ENCODE results near the gene ST6GALNAC1.
"Not testable (repeated sequence)": the region's sequence is repeated elsewhere in the genome, so short reads cannot be mapped to it uniquely, and the experiment has no call there.

The ST6GALNAC1 gene

DNA sequence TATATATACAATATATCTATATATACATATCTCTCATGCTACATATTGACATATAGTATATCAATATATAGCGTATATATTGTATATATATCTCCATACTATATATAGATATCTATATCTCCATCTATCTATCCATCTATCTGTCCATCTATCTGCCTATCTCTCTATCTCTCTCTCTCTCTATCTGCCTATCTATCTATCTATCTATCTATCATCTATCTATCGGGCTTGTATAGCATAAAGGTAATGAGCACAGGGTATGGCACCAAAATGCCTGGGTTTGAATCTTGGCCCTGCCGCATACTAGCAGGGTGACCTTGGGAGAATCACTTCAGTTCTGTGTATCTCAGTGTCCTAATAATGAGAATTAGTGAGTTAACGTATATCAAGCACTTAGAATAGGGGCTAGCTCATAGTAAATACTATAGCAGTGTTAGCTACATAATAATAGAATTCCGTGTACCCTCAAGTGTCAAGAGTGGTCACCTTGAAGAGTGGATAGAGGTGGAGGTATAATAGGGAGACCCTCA, 1.5 kb downstream of the ST6GALNAC1 start:
- DNase-seq (ENCODE audit: low spot score): no peak

DNA sequence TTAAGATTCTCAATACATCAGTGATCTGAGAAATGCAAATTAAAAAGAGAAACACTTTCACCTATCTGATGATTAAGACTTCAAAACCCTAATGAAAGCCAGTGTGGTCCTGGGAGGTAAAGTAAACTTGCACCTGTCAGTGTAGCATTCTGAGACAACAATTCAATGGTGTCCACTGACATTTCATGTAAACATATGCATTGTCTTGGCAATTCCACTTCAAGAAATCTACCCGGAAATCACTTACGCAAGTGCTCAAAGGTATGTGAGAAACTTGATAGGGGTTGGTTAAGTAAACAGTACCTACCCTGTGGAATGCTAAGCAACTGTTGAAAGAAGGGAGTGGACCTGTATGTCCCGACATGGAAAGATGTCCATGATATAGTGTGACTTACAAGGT, 2.1 kb downstream of the ST6GALNAC1 start:
- no peak for DNase-seq (ENCODE audit: low spot score)

DNA sequence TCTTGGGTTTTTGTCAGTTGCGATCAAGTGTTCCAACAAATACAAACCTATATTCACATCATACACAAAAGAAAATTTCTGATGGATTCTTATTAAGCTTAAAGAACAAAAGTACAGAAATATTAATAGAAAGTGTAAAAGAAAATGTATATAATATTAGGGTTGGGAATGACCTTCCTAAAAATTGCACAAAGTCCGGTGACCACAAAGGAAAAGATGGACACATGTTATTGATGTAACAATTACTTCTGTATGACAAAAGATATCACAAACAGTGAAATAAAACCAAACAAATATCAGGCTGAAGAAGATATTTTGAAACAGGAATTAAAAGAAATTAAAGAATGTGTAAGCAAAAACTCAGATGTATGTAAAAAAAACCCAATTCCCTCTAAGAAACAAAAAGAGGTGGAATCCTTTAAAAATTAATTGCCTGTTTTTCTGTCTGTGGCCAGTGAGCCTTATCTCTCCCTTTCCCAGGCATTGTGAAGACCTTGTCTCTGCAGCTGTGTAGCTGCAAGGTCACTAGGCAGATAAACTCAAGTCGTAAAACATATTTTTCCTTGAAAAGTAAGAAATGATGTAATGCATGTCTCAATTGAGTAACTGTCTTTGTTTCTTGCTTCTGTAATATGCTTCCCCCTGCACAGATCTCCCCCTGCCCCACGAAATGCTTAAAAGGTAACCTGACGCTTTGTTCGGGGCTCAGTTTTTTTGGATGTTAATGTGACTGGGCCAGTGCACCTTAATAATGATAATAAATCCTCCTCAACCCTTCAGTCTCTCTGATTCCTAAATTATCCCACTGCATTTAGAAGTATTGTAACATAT, 2.8 kb downstream of the ST6GALNAC1 start:
- no peak for DNase-seq (ENCODE audit: low spot score)

DNA sequence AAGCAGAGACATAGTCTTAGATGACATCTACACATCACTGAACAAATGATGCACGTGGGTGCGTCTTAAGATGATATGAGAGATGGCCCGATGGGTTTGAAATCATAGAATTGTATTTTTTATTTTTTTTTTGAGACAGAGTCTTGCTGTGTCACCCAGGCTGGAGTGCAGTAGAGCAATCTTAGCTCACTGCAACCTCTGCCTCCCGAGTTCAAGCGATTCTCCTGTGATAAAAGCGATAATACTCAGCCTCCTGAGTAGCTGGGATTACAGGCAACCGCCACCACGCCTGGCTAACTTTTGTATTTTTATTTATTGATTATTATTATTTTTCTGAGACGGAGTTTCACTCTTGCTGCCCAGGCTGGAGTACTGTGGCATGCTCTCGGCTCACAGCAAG, 5.3 kb downstream of the ST6GALNAC1 start:
- no peak for DNase-seq (ENCODE audit: low spot score)

DNA sequence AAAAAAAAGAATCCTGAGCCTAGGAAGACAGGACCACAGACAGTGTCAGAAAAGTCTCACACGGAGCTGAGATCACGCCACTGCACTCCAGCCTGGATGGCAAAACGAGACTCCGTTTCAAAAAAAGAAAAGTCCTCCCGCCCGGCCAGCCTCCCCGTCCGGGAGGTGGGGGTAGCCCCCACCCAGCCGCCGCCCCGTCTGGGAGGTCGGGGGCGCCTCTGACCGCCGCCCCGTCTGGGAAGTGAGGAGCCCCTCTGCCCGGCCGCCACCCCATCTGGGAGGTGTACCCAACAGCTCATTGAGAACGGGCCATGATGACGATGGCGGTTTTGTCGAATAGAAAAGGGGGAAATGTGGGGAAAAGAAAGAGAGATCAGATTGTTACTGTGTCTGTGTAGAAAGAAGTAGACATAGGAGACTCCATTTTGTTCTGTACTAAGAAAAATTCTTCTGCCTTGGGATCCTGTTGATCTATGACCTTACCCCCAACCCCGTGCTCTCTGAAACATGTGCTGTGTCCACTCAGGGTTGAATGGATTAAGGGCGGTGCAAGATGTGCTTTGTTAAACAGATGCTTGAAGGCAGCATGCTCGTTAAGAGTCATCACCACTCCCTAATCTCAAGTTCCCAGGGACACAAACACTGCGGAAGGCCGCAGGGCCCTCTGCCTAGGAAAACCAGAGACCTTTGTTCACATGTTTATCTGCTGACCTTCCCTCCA, 6.9 kb downstream of the ST6GALNAC1 start:
- DNase-seq (ENCODE audit: low spot score): not testable (repeated sequence)

DNA sequence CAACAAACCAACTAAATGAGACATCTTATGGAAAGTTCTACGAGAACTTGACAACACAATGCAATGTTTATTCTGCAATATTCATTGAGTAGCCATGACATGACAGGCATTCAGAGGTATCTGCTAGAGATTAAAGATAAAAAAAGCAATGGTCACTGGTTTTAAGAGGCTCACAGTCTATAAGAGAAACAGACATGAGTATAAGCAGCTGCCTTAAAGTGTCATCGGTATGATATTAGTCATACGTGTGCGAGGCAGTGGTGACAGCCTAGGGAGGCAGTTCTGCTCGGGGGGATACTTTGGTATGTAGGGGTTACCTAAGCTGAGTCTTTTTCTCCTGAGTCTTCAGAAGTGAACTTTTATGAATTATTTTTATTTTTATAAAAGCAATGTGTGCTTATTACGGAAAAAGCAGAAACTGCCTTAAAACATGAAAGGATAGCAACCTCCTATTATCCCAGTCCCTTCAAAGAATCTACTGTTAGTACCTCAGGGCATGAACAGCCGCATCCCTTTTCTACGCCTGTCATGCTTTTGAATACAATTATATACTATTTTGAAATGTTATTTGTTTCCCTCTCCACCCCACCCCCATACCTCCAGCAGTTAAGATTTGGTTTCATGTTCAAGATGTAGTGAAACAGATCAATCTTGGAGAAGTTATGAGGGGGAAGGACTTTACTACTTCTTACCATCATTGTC, 7.7 kb downstream of the ST6GALNAC1 start:
- DNase-seq (ENCODE audit: low spot score): peak; percentile 67

DNA sequence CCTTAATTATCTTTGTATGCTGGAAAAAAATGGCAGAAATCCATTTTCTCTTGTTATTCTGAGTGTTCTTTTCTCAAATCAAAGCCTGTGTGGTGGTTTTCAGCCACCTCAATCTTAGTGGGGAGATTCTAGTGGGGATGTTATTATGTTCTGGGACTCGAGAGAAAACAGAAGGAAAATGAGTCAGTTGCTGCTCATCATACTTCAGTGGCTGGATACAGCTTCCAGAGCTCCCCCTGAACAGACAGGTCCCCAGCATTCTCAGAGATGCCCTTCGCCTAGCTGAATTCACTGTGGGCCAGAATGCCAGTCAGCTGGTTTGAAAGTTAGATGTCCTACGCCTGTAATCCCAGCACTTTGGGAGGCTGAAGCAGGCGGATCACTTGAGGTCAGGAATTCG, 8.5 kb downstream of the ST6GALNAC1 start:
- no peak for DNase-seq (ENCODE audit: low spot score)

DNA sequence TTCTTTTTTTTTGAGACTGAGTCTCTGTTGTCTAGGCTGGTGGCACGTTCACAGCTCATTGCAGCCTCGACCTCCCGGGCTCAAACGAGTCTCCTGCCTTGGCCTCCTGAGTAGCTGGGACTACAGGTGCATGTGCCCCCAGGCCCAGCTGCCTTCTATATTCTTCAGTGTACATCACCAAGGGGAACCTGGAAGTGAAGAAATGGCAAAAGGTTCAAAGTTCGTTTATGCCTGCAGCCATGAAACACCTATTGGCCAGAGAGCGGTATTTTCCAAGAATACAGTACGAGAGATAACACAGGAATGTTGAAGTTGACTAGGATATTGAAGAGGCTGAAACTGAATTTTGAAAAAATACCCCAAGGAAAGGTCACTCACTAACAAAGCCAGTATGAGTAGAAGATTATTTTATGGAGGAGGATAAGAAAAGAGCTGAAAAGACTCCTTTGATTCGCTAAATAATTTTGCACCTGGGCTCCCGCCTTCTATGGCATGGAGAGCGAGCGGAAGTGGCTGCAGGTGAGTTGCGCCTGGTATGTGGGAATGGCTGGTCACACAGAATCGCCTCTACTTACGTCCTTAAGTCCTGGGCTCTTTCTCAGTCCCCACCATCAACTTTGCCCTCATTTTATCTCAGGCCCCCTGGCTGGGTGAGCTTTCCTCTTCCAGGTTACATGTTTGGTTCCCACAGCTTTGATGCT, 9.8 kb downstream of the ST6GALNAC1 start:
- no peak for DNase-seq (ENCODE audit: low spot score)

DNA sequence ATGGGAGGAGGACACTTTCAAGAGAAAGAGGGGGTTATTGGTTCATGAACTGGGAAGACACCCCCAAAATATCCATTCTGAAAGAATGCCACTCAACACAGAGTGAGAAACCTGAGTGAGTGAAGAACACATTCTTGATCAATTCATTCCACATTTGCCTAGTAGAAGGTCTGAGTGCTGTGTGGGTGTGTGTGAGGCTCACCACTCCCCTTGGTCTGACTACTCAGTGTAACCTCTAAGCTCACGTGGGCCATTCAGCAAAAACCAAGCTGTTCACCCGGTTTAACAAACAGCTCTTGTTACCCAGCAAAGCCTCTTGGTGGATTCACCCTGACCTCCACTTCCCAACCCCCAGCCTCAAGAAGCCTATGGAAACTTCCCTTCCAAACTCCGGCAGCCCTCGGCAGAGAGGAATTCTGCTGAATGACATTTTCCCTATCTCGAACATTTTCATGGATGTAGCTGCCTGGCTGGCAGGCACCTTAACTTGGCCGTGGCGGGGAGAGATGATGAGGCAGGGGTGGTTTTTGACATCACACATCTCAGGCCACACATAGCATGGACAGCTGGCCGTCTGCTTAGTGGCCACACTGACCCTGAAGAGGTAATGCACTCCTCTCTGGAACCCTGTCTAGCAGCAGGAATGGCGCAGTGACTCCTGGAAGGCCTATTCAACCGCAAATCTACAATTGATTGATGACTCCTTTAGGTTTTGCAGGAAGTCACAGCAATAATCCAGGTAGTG, 11.6 kb downstream of the ST6GALNAC1 start:
- no peak for DNase-seq (ENCODE audit: low spot score)

DNA sequence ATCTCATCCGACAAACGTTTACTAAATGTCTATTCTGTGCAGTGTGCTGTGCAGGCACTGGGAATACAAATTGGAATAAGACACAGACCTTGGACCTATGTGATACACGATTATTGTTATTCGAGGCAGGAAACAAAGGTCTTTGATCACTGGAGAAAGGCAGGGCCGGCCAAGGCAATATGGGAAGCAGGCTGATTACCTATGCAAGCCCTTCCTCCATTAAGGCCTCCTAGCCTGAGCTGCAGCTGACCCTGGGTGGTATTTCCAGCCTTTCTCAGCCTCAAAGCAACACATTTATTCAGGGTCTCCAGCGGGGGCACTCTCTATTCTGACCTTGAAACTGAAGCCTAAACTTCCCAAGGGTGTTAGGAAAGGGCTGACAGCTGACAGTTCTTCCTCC, 13.4 kb downstream of the ST6GALNAC1 start:
- no peak for DNase-seq (ENCODE audit: low spot score)

DNA sequence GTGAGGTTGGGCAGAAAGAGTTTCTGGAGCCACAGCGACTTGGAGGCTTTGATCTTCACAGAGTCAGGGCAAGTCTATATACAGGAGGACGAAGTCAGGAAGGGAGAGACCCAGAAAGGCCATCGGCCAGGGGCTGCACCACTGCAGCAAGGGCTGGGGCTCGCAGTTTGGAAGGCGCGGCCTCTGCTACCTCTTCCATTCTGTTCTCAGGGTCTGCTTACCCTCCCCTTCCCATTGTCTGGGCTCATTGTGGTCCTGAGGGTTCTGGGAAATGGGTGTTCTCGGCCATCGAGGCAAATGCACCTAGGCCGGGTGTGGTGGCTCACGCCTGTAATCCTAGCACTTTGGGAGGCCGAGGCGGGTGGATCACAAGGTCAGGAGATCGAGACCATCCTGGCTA, 16.0 kb downstream of the ST6GALNAC1 start:
- no peak for DNase-seq (ENCODE audit: low spot score)

DNA sequence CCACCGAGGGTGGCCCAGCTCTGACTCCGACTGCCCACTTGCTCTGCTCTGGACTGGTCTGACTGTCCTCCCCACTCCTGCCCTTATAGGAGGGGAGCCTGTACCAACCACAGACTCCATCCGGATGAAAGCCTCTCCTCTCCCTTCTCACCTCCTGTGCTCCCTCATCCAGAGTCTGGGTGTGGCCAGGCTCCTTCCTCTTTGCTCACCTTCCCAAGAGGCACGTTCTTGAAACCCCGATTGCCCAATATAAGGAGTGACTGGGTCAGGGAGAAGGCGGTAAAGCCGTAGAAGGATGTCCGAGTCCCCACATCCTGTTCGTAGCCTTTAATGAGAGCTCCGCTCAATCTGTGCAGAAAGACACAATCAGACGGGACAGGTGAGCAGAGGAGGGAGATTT, 17.1 kb downstream of the ST6GALNAC1 start:
- no peak for DNase-seq (ENCODE audit: low spot score)

DNA sequence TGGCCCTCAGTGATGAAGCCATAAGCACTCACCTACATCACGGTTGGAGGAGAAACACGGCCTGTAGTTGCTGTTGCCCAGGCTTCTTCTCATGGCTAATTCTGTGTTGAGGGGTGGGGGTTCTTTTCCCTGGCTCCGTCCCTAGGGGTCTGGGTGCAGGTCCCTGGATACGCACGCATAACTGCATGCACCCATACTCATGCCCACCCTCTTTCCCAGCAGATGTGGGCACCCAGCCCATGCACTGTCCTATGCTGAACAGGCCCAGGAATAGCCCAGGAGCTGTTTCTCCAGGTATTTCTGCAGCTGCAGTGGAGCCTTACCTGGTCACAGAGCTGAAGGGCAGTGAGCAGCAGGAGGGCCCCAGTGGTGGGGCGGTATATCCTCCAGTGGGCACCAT, 18.1 kb downstream of the ST6GALNAC1 start:
- DNase-seq (ENCODE audit: low spot score): no peak

DNA sequence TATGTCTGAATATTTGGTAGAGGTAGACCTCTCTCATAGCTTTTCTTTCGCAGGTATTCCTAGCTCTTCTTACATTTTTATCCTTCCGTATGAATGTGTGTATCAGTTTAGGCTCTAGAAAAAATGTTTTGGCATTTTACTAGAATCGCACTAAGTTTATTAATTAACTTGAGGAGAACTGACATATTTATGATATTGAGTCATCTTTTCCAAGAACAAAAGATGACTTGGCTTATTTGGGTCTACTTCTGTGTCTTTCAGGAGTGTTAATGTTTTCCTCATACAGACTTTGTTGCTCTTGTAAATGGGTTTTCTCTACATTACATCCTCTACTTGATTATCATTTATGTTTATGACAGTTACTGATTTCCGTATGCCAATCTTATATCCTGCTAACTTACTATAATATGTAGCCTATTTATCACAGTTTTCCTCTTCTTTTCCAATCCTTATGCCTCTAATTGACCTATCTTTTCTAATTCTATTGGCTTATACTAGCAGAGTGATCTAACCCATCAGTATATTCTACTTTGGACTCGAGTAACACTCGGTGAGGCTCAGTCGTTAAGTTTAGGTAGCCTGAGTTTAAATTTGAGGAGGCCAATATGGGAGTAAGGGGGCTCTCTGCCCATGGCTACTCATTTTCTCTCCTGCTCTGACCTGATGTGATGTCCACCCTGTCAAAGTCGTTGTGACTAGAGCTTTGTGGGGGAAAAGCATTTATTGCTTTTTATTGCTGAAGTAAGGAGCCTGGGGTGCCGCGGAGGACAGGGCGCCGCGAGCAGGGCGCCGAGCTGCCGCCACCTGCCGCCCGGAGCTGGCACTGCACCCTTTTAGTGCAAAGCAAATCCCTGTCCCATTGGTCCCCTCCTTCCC, 20.0 kb downstream of the ST6GALNAC1 start:
- peak; percentile 69 for DNase-seq (ENCODE audit: low spot score)

DNA sequence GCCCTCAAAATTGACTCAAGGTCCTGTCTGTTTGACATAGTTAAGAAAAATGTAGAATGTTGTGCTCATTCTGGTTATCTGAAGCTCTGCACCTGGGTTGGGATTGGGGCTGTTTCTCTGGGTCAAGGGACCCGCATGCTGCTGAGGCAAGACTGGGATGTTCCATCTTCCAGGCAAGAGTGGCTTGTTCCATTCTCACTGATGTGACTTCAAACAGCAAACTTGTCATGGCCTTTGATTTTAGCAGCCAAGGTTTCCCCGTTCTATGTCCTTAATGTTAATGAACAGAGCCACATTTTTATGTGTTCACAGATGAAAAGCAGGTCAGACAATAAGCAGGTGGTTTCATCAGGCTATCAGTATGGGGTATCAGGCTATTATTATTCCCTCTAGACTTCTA, 25.7 kb downstream of the ST6GALNAC1 start:
- DNase-seq (ENCODE audit: low spot score): no peak

DNA sequence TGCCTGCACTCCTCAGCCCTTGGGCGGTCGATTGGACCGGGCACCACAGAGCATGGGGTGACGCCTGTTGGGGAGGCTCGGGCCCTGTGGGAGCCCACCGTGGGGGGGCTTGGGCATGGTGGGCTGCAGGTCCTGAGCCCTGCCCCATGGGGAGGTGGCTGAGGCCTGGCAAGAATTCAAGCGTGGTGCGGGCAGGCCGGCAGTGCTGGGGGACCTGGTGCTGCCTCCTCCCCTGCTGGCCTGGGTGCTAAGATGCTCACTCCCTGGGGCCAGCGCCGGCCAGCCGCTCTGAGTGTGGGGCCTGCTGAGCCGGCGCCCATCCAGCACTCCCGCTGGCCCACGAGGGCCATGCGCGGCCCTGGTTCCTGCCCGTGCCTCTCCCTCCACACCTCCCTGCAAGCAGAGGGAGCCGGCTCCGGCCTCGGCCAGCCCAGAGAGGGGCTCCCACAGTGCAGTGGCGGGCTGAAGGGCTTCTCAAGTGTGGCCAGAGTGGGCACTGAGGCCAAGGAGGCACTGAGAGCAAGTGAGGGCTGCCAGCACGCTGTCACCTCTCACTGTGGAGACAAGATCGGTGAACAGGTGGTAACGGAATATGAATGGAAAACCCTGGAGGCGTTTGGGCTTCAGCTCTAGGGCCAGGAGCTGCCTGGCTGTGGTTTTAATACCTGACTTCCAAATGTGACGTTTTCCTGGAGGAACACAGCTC, 28.5 kb downstream of the ST6GALNAC1 start:
- no peak for DNase-seq (ENCODE audit: low spot score)

DNA sequence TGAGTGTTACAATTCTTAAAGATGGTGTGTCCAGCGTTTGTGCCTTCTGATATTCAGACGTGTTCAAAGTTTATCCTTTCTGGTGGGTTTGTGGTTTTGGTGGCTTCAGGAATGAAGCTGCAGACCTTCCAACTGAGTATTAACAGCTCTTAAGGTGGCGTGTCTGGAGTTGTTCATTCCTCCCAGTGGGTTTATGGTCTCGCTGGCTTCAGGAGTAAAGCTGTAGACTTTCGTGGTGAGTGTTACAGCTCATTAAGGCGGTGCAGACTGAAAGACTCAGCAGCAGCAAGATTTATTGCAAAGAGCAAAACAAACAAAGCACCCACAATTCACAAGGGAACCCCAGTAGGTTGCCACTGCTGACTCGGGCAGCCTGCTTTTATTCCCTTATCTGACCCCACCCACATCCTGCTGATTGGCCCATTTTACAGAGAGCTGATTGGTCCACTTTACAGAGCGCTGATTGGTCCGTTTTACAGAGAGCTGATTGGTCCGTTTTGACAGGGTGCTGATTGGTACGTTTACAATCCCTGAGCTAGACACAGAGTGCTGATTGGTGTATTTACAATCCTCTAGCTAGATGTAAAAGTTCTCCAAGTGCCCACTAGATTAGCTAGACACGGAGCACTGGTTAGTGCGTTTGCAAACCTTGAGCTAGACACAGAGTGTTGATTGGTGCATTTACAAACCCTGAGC, 29.3 kb downstream of the ST6GALNAC1 start:
- DNase-seq (ENCODE audit: low spot score): not testable (repeated sequence)
